ENCODE data around the gene APPBP2.

GRCh38 chr17:60573236-60574051, 47.4 kb upstream of the APPBP2 start:
- TF ChIP-seq CTCF (IDR thresholded peaks at IDR 0.05; ENCODE audit: low read depth, low read length) (no peak), POLR2A (IDR thresholded peaks at IDR 0.05; ENCODE audit: extremely low read depth, insufficient read length) (no peak)

Measured in NB4 (cell line).